K562 (cell line): Measurements from ENCODE around the gene AGO4.

Source experiments
- ATF2 ChIP-seq: sonication (generic); formaldehyde crosslinking; IDR thresholded peaks from 2 replicates; pipeline ENCODE4 v1.8.1; 2022; ENCODE audit warnings: missing genetic modification reagents
- BCL6 ChIP-seq: fragments of 250-450 bp; sonication (Bioruptor Pico); IDR thresholded peaks from 2 replicates; pipeline ENCODE4 v1.4.0; 2020
- CEBPB ChIP-seq: fragments of 450-650 bp; IDR thresholded peaks from 2 replicates; pipeline ENCODE4 v1.6.1; 2016; ENCODE audit warnings: missing genetic modification characterization, missing compliant biosample characterization
- FOXJ2 ChIP-seq: fragments of 200-800 bp; sonication (Bioruptor generic); IDR thresholded peaks from 2 replicates; pipeline ENCODE4 v1.6.1; 2016; ENCODE audit warnings: missing genetic modification characterization, missing compliant biosample characterization
- KDM1A ChIP-seq, 2 experiments: fragments of 450-650 bp; IDR thresholded peaks; 2 replicates each; pipeline ENCODE4 v1.6.1; 2016; ENCODE audit warnings: mild to moderate bottlenecking in 2 of 2
- POLR2A ChIP-seq: fragments of 450-650 bp; conservative IDR thresholded peaks from 2 replicates; pipeline ENCODE4 v1.6.1; 2016
- PTRF ChIP-seq: fragments of 450-650 bp; IDR thresholded peaks from 2 replicates; pipeline ENCODE4 v1.6.1; 2016; ENCODE audit warnings: mild to moderate bottlenecking, missing genetic modification characterization, missing compliant biosample characterization
- RFX5 ChIP-seq: IDR thresholded peaks from 2 replicates; pipeline ENCODE4 v1.6.1; 2011; ENCODE audit warnings: low read depth, mild to moderate bottlenecking, improper control_type of control experiment, low read length
- RNF2 ChIP-seq: sonication (generic); IDR thresholded peaks from 2 replicates; pipeline ENCODE4 v1.6.1; 2016
- SMC3 ChIP-seq: conservative IDR thresholded peaks from 2 replicates; pipeline ENCODE4 v1.6.1; 2011; ENCODE audit warnings: low read depth, low read length, improper control_type of control experiment; ENCODE audit not compliant: insufficient read depth
- ZNF75A ChIP-seq: fragments of 450-650 bp; formaldehyde crosslinking; IDR thresholded peaks from 2 replicates; pipeline ENCODE4 v1.4.0; 2020; ENCODE audit warnings: mild to moderate bottlenecking
- TF ChIP-seq, protein P1 (sequence below): fragments of 450-650 bp; formaldehyde crosslinking; IDR thresholded peaks from 2 replicates; pipeline ENCODE4 v1.4.0; 2020; ENCODE audit warnings: mild to moderate bottlenecking, moderate library complexity
- TF ChIP-seq, protein P2 (sequence below): fragments of 250-450 bp; sonication (Bioruptor Pico); IDR thresholded peaks from 2 replicates; pipeline ENCODE4 v1.5.0; 2021; ENCODE audit warnings: mild to moderate bottlenecking, moderate library complexity
- TF ChIP-seq, protein P3 (sequence below), 2 experiments: fragments of 450-650 bp; formaldehyde crosslinking in 1 of 2; IDR thresholded peaks; 2 replicates each; pipeline versions ENCODE4 v1.4.0 to v1.6.1; 2014 to 2020; ENCODE audit warnings: mild to moderate bottlenecking in 2 of 2, borderline replicate concordance in 1 of 2, low read depth in 1 of 2

GRCh38 chr1:35763201-35763600, 44.6 kb upstream of the AGO4 start:
- no peak for TF ChIP-seq ATF2
- TF ChIP-seq CEBPB (tag): 0 out of 2 replicates have a peak, but pooled peaks have one; percentile 9
- TF ChIP-seq ZNF75A (CRISPR knock-in tag): no peak
- no peak for TF ChIP-seq SMC3
- TF ChIP-seq POLR2A: no peak
- TF ChIP-seq PTRF (tag): no peak
- TF ChIP-seq RFX5: no peak
- TF ChIP-seq BCL6 (CRISPR knock-in tag): no peak
- TF ChIP-seq FOXJ2: no peak
- no peak for TF ChIP-seq KDM1A (IDR thresholded peaks at IDR 0.05)
- TF ChIP-seq, protein P1, sequence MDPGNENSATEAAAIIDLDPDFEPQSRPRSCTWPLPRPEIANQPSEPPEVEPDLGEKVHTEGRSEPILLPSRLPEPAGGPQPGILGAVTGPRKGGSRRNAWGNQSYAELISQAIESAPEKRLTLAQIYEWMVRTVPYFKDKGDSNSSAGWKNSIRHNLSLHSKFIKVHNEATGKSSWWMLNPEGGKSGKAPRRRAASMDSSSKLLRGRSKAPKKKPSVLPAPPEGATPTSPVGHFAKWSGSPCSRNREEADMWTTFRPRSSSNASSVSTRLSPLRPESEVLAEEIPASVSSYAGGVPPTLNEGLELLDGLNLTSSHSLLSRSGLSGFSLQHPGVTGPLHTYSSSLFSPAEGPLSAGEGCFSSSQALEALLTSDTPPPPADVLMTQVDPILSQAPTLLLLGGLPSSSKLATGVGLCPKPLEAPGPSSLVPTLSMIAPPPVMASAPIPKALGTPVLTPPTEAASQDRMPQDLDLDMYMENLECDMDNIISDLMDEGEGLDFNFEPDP (CRISPR knock-in tag): no peak
- TF ChIP-seq RNF2: no peak
- TF ChIP-seq, protein P2, sequence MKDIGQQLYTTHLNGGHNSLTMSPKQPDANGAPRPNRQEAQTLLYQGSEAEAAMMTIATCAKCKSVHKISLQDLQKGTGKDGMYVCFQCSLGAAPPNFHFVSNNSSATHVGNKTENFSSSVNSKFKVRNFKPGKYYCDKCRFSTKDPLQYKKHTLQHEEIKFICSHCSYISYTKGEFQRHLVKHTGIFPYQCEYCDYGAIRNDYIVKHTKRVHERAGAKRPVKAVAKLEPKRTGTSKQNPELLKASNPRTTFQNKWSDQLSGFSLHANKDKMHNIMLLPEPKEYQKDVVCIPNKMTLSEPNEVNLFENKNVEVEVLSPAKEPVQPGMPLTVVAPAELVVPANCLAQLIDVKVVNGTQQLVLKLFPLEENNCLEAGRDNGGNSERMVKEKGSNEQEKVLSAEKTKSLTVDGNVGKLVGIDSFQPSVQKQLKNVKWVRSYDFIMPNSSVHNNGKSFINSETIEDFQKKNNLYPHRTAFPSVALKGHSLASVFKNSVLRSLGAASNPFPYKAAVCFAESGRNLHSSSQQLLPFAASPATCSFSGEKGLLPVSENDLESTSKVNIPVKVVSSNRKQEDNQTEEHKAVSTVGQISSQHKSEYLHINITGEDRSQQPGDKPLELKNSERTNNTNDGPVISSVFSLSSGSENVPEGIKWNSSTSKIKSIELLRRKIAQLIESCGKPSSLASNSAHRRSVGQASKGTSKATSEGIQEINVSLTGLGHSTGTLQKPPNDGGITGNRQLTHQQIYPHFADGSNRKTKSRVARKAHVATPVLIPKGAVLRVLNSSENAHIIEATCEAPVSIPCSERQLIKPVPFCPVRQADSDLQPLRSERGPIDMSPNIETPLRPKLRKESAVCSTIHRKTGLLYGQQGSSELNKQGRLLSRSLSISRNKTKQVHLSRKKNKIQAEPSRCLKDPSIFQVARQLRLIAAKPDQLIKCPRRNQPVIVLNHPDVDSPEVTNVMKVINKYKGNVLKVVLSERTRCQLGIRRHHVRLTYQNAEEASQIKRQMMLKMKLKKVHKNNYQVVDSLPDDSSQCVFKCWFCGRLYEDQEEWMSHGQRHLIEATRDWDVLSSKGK (CRISPR knock-in tag): no peak
- TF ChIP-seq, protein P3, sequence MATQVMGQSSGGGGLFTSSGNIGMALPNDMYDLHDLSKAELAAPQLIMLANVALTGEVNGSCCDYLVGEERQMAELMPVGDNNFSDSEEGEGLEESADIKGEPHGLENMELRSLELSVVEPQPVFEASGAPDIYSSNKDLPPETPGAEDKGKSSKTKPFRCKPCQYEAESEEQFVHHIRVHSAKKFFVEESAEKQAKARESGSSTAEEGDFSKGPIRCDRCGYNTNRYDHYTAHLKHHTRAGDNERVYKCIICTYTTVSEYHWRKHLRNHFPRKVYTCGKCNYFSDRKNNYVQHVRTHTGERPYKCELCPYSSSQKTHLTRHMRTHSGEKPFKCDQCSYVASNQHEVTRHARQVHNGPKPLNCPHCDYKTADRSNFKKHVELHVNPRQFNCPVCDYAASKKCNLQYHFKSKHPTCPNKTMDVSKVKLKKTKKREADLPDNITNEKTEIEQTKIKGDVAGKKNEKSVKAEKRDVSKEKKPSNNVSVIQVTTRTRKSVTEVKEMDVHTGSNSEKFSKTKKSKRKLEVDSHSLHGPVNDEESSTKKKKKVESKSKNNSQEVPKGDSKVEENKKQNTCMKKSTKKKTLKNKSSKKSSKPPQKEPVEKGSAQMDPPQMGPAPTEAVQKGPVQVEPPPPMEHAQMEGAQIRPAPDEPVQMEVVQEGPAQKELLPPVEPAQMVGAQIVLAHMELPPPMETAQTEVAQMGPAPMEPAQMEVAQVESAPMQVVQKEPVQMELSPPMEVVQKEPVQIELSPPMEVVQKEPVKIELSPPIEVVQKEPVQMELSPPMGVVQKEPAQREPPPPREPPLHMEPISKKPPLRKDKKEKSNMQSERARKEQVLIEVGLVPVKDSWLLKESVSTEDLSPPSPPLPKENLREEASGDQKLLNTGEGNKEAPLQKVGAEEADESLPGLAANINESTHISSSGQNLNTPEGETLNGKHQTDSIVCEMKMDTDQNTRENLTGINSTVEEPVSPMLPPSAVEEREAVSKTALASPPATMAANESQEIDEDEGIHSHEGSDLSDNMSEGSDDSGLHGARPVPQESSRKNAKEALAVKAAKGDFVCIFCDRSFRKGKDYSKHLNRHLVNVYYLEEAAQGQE (IDR thresholded peaks at IDR 0.05; ENCODE audit: borderline replicate concordance): no peak
- TF ChIP-seq, protein P3 (CRISPR knock-in tag; IDR thresholded peaks at IDR 0.05; ENCODE audit: low read depth): no peak
